GM04504 (cell line): ENCODE measurements around the gene TRIM69.
A peak's percentile ranks its signal among the peaks of the same experiment; 100 is the strongest.
"Not testable (repeated sequence)": the region's sequence is repeated elsewhere in the genome, so short reads cannot be mapped to it uniquely, and the experiment has no call there.

Experiments
- DNase-seq: peaks from one replicate; pipeline ENCODE4 v3.0.0-alpha.2; 2012; ENCODE audit warnings: low read depth

Gene TRIM69, protein sequence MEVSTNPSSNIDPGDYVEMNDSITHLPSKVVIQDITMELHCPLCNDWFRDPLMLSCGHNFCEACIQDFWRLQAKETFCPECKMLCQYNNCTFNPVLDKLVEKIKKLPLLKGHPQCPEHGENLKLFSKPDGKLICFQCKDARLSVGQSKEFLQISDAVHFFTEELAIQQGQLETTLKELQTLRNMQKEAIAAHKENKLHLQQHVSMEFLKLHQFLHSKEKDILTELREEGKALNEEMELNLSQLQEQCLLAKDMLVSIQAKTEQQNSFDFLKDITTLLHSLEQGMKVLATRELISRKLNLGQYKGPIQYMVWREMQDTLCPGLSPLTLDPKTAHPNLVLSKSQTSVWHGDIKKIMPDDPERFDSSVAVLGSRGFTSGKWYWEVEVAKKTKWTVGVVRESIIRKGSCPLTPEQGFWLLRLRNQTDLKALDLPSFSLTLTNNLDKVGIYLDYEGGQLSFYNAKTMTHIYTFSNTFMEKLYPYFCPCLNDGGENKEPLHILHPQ

DNA sequence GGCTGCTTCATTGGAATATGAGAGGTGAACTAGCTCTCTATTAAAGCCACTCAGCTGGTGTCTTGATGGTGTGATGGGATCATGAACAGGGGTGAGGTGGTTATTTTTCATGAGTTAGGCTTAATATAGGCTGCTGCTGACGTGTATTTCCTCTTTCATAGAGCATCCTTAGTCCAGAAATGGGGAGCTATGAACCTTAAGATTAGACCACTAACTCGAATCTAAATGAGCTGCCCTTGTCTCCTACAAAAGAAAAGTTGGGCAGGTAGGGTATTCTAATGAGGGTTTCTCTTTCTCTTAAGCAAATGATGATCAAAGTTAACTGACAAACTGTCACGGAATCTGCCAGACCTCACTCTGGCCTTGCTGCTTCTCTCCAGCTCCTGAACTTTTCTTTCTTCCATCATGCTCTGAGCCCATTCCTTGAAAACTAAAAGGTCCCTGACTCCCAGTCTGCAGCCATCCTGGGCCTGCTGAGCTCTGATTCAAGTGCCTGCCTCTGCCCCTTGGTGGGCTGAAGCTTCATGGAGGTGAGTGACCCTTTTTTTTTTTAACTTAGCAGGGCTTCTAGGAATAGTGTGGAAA lies at the start of gene TRIM69:
Gene TRIM69 (plus strand): TSS at position 348 of the 585 bp plus-strand sequence. CDS start 177 bp downstream, at position 525.
- no peak for DNase-seq

DNA sequence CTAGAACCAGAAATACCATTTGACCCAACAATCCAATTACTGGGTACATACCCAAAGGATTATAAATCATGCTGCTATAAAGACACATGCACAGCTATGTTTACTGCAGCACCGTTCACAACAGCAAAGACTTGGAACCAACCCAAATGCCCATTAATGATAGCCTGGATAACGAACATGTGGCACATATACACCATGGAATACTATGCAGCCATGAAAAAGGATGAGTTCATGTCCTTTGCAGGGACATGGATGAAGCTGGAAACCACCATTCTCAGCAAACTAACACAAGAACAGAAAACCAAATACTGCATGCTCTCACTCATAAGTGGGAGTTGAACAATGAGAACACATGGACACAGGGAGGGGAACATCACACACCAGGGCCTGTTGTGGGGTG lies 47.0 kb upstream of the TRIM69 start:
- not testable (repeated sequence) for DNase-seq

DNA sequence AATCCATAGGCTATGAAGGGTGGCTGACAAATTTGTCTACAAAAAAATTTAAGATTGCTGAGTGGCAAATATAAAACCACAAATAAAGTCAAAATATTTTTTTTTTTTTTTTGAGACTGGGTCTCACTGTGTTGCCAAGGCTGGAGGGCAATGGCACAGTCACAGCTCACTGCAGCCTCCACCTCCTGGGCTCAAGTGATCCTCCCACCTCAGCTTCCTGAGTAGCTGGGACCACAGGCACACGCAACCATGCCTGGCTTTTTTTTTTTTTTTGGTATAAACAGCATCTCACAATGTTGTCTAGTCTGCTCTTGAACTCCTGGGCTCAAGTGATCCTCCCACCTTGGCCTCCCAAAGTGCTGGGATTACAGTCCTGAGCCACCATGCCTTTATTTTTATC lies 46.1 kb upstream of the TRIM69 start:
- DNase-seq: not testable (repeated sequence)

DNA sequence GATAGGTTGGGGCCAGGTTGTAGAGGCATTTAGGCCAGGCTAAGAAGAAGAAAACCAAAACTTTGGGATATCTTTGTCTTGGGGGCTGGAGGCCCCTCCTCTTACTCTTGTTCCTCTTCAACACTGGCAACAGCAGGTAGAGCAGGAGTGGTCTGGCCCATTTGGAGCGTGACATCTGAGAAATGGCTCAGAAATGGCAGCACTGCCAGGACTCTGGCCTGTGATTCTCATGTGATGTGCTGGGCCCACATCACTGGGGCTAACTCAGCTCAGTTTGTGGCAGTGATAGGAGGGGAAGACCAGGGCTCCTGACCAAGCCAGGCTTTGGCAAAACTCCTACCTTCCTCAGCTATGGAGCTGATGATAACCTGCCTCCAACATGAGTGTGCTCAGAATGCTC lies 43.7 kb upstream of the TRIM69 start:
- DNase-seq: no peak

DNA sequence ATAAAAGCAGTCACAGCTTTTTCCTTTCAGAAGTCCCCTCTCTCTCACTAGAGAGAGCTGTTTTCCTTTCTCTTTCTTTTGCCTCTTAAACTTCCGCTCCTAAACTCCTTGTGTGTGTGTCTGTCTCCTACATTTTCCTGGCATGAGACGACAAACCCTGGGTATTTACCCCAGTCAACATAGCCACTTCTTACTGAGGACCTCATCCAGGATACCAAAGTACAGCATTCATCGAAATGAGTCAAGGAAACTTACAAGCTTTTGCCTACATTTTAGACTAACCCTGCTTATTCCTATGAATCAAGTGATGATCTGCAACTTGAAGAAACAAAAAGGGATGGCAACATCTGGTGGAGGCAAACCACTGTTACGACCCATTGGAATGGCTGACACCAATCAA lies 41.9 kb upstream of the TRIM69 start:
- no peak for DNase-seq

DNA sequence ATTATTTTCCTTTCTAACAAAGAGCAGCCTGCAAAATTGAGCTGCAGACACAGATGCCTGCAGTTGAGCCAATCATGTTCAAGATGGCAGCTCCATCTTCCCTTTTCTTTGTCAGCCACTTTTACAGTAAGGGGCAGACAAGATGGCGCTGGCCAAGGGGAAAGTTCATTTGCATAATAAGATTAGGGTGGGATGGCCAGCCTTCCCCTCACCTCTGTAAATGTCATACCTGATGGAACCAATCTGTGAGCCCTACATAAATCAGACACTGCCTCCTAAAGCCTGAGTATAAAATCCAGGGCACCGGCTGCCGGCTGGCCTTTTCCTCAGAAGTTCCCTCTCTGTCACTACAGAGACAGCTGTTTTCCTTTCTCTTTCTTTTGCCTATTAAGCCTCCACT lies 41.0 kb upstream of the TRIM69 start:
- DNase-seq: no peak

DNA sequence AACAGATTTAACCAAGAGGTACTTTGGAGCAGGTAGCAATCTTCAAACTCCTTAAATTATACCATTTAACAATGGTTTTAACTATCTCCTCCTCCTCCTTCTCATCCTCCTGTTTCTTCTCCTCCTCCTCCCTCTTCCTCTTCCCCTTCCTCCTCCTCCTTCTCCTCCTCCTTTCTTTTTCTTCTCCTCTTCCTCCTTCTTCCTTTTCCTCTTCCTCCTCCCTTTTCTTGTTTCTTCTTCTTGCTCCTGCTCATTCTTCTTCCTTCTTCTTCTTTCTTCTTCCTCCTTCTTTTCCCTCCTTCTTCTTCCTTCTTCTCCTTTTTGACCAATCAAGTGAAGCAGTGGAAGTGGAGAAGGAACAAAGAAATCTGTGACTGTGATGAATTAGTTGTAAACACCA lies 39.3 kb upstream of the TRIM69 start:
- DNase-seq: no peak

DNA sequence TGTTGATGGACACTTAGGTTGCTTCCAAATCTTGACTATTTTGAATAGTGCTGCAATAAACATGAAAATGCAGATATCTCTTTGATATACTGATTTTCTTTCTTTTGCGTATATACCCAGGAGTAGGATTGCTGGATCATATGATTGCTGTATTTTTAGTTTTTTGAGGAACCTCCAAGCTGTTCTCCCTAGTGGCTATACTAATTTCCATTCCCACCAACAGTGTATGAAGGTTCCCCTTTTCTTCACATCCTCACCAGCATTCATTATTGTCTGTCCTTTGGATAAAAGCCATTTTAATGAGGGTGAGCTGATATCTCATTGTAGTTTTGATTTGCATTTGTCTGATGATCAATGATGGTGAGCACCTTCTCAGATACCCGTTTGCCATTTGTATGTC lies 37.7 kb upstream of the TRIM69 start:
- DNase-seq: no peak

DNA sequence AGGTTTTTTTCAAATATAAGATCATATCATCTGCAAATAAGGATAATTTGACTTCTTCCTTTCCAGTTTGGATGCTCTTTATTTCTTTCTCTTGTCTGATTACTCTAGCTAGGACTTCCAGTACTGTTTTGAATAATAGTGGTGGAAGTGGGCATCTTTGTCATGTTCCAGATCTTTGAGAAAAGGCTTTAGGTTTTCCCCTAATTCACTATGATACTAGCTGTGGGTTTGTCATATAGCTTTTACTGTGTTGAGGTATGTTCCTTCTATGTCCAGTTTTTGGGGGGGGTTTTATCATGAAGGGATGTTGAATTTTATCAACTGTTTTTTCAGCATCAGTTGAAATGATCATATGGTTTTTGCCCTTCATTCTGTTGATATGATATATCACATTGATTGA lies 35.7 kb upstream of the TRIM69 start:
- DNase-seq: not testable (repeated sequence)

DNA sequence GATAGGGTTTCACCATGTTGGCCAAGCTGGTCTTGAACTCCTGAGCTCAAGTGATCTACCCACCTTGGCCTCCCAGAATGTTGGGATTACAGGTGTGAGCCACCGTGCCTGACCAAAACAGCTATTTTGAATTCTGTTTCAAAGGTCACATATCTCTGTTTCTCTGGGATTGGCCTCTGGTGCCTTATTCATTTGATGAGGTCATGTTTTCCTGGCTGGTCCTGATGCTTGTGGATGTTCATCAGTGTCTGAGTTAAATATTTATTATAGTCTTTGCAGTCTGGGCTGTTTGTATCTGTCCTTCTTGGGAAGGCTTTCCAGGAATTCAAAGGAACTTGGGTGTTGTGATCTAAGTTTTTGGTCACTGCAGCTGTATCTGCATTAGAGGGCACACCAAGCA lies 30.3 kb upstream of the TRIM69 start:
- no peak for DNase-seq

DNA sequence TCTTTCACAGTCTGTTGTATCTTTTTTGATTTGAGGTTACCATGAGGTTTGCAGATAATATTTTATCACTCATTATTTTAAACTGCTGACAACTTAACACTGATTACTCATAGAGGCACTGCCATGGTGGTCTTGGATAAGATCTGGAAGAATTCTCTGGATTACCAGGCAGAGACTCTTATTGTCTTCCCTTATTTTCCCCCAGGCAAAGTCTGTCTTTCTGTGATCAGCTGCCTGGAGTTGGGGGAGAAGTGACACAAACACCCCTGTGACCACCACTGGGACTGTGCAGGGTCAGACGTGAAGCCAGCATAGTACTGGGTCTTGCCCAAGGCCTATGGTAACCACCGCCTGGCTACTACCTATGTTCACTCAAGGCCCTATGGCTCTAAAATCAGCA lies 29.9 kb upstream of the TRIM69 start:
- no peak for DNase-seq

DNA sequence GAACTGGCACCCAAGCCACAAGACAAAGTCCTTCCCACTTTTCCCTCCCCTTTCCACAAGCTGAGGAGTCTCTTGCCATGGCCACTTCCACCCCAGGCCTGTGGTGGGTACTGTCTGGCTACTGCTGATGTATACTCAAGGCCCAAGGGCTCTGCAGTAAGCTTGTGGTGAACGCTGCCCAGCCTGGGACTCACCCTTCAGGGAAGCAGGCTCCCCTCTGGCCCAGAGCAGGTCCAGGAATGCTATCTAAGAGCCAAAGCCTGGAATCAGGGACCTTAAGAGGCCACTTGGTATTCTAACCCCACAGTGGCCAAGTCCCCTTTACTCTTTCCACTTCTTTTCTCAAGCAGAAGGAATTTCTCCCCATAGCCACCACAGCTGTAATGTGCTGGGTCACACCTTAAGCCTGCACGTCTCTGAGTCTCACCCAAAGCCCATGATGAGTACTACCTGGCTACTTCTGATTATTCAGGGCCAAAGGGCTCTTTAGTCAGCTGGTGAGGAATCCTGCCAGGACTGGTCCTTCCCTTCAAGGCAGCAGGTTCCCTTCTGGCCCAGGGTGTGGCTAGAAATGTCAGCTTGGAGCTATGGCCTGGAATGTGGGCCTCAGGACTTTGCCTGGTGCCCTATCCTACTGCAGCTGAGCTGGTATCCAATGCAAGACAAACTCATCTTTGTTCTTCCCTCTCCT lies 29.2 kb upstream of the TRIM69 start:
- DNase-seq: no peak

DNA sequence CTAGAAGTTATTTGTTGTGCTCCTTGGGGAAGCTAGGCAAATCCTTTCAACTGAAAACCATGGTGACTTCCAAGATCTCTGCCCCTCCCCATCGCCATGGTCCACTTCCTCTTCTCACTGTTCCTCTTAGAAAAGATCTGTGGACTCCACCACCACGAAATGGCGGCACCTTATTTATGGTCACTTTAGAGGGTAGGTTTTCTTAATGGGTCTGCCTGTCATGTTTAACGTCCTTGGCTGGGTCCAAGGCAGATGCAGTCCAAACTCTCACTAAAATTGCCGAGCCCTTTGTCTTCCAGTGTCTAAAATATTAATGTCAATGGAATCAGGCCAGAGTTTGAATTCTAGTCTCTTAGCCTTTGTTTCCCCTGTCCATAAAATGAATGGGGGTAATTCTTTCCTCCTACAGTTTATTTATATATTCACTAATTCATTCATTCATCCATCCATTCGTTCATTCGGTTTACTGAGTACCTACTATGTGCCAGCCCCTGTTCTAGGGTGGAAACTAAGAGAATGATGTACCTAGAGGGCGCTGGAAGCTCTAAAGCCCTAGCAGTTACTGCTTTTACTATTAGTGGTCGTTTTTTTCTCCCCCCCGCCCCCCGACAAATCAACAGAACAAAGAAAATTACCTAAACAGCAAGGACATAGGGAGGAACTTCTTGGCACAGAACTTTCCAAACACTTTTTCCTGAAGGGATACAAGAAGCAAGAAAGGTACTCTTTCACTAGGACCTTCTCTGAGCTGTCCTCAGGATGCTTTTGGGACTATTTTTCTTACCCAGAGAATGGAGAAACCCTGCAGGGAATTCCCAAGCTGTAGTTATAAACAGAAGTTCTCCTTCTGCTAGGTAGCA lies 25.9 kb upstream of the TRIM69 start:
- no peak for DNase-seq

DNA sequence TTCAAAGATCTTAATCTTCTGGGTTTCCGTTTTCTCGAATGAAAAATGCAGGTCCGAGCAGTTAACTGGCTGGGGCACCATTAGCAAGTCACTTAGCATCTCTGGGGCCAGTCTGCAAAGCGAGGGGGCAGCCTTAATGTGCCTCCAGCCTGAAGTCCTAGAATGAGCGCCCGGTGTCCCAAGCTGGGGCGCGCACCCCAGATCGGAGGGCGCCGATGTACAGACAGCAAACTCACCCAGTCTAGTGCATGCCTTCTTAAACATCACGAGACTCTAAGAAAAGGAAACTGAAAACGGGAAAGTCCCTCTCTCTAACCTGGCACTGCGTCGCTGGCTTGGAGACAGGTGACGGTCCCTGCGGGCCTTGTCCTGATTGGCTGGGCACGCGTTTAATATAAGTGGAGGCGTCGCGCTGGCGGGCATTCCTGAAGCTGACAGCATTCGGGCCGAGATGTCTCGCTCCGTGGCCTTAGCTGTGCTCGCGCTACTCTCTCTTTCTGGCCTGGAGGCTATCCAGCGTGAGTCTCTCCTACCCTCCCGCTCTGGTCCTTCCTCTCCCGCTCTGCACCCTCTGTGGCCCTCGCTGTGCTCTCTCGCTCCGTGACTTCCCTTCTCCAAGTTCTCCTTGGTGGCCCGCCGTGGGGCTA lies 25.1 kb upstream of the TRIM69 start, which contains the start of the genes B2M and PATL2:
Gene B2M (plus strand): TSS at position 422 of the 647 bp plus-strand sequence. CDS start 30 bp downstream, at position 452.
Gene PATL2 (minus strand): TSS at position 228 of the 647 bp plus-strand sequence. CDS start 34,833 bp downstream, outside the sequence.
- DNase-seq: peak; percentile 93

DNA sequence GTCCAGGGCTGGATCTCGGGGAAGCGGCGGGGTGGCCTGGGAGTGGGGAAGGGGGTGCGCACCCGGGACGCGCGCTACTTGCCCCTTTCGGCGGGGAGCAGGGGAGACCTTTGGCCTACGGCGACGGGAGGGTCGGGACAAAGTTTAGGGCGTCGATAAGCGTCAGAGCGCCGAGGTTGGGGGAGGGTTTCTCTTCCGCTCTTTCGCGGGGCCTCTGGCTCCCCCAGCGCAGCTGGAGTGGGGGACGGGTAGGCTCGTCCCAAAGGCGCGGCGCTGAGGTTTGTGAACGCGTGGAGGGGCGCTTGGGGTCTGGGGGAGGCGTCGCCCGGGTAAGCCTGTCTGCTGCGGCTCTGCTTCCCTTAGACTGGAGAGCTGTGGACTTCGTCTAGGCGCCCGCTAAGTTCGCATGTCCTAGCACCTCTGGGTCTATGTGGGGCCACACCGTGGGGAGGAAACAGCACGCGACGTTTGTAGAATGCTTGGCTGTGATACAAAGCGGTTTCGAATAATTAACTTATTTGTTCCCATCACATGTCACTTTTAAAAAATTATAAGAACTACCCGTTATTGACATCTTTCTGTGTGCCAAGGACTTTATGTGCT lies 24.5 kb upstream of the TRIM69 start:
- no peak for DNase-seq

DNA sequence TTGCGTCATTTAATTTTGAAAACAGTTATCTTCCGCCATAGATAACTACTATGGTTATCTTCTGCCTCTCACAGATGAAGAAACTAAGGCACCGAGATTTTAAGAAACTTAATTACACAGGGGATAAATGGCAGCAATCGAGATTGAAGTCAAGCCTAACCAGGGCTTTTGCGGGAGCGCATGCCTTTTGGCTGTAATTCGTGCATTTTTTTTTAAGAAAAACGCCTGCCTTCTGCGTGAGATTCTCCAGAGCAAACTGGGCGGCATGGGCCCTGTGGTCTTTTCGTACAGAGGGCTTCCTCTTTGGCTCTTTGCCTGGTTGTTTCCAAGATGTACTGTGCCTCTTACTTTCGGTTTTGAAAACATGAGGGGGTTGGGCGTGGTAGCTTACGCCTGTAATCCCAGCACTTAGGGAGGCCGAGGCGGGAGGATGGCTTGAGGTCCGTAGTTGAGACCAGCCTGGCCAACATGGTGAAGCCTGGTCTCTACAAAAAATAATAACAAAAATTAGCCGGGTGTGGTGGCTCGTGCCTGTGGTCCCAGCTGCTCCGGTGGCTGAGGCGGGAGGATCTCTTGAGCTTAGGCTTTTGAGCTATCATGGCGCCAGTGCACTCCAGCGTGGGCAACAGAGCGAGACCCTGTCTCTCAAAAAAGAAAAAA lies 23.9 kb upstream of the TRIM69 start:
- DNase-seq: peak; percentile 67

DNA sequence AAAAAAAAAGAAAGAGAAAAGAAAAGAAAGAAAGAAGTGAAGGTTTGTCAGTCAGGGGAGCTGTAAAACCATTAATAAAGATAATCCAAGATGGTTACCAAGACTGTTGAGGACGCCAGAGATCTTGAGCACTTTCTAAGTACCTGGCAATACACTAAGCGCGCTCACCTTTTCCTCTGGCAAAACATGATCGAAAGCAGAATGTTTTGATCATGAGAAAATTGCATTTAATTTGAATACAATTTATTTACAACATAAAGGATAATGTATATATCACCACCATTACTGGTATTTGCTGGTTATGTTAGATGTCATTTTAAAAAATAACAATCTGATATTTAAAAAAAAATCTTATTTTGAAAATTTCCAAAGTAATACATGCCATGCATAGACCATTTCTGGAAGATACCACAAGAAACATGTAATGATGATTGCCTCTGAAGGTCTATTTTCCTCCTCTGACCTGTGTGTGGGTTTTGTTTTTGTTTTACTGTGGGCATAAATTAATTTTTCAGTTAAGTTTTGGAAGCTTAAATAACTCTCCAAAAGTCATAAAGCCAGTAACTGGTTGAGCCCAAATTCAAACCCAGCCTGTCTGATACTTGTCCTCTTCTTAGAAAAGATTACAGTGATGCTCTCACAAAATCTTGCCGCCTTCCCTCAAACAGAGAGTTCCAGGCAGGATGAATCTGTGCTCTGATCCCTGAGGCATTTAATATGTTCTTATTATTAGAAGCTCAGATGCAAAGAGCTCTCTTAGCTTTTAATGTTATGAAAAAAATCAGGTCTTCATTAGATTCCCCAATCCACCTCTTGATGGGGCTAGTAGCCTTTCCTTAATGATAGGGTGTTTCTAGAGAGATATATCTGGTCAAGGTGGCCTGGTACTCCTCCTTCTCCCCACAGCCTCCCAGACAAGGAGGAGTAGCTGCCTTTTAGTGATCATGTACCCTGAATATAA lies 23.0 kb upstream of the TRIM69 start:
- no peak for DNase-seq

DNA sequence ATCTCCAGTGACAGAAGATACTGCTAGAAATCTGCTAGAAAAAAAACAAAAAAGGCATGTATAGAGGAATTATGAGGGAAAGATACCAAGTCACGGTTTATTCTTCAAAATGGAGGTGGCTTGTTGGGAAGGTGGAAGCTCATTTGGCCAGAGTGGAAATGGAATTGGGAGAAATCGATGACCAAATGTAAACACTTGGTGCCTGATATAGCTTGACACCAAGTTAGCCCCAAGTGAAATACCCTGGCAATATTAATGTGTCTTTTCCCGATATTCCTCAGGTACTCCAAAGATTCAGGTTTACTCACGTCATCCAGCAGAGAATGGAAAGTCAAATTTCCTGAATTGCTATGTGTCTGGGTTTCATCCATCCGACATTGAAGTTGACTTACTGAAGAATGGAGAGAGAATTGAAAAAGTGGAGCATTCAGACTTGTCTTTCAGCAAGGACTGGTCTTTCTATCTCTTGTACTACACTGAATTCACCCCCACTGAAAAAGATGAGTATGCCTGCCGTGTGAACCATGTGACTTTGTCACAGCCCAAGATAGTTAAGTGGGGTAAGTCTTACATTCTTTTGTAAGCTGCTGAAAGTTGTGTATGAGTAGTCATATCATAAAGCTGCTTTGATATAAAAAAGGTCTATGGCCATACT lies 21.1 kb upstream of the TRIM69 start:
- no peak for DNase-seq
